ENCODE data around the gene BSG. TPM values are rescaled to one million over a fixed set of nuclear protein-coding genes. Genes with fewer than 3 reads are reported as not detected.

The BSG gene
- total and polyA plus RNA-seq, 8 donors, result 259 to 457 (median 328) TPM

DNA sequence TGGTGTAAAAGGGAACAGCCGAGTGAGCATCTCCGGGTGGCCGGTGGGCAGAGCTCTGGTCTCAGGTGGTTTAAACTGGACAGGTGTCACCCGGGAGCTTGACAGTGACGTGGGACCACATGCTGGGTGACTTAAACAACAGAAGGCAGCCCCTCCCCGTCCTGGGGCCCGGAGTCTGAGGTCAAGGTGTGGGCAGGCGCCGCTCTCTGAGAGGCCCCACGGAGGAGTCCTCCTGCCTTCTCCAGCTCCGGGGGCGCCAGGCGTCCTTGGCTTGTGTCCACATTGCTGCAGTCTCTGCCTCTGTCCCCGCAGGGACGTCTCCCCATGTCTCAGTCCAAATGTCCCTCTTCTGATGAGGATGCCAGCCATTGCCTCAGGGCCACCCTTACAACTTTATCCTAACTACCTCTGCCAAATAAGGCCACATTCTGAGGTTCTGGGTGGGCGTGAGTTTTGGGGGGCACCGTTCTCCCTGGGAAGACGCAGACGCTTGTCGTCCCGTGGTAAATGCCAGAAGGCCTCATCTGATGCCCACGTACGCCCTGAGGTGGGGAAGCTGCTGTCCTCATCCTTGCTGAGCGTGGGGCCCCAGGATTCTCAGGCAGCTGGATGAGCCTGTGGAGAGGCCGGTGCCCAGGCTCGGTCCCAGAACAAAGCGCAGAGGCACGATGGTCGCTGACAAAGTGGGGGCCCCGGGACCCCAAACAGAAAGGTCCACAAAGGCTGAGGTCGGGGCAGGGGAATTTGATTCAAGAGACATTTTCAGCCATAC lies 15.6 kb upstream of the BSG start:
- no peak for ATAC-seq
- Histone ChIP-seq H3K36me3 (no peaks in the 10 kb centered on the region), H3K4me1 (peaks cover 8 to 13% of the 10 kb centered on the region in 2 donors), H3K27ac (peak overlapping the region in 1 of 2 donors; percentile 15), H3K9me3 (no peaks in the 10 kb centered on the region), H3K4me3 (no peak overlapping the region), H3K27me3 (peaks cover 0 to 10% of the 10 kb centered on the region in 2 donors)
- TF ChIP-seq, protein P1, sequence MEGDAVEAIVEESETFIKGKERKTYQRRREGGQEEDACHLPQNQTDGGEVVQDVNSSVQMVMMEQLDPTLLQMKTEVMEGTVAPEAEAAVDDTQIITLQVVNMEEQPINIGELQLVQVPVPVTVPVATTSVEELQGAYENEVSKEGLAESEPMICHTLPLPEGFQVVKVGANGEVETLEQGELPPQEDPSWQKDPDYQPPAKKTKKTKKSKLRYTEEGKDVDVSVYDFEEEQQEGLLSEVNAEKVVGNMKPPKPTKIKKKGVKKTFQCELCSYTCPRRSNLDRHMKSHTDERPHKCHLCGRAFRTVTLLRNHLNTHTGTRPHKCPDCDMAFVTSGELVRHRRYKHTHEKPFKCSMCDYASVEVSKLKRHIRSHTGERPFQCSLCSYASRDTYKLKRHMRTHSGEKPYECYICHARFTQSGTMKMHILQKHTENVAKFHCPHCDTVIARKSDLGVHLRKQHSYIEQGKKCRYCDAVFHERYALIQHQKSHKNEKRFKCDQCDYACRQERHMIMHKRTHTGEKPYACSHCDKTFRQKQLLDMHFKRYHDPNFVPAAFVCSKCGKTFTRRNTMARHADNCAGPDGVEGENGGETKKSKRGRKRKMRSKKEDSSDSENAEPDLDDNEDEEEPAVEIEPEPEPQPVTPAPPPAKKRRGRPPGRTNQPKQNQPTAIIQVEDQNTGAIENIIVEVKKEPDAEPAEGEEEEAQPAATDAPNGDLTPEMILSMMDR (IDR thresholded peaks at IDR 0.05), result no peak
- peak in 1 of 4 donors; percentile 70 for DNase-seq
- intact Hi-C loops (cut with DNase I), result no loop called here

- no peak overlapping the region for H3K4me3 ChIP-seq
- TF ChIP-seq, protein P1 (IDR thresholded peaks at IDR 0.05), result no peak
- no peaks in the 10 kb centered on the region for H3K27me3 ChIP-seq
- no peaks in the 10 kb centered on the region for H3K9me3 ChIP-seq
- H3K36me3 ChIP-seq, result no peaks in the 10 kb centered on the region
- intact Hi-C loops (cut with DNase I), result no loop called here
- H3K27ac ChIP-seq, result peak overlapping the region in 1 of 2 donors; percentile 15
- peaks cover 8 to 13% of the 10 kb centered on the region in 2 donors for H3K4me1 ChIP-seq
- peak in 3 of 4 donors; percentile 59 to 90 (median 70) for DNase-seq
- ATAC-seq, result no peak
These were observed 13.5 kb upstream of the BSG start for GRCh38 chr19:558770-559439.

DNA sequence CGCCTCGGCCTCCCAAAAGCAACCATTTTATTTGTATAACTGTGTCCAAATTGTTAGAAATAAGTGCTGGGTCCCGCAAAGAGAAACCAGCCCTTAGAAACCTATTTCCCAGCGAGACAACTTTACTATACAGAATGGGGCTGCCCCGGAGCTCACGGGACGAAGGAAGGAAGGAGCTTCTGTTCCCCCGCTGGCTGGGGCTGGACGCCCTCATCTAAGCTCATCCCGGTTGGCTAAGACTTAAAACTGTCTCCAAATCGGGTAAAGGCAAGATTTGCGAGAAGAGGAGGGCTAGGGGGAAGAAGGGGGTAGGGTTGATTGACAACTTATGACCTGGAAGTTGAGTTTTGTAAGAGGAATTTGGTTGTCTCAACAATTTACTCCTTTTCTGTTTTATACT lies 12.3 kb upstream of the BSG start:
- ATAC-seq, result no peak
- Histone ChIP-seq H3K27ac (no peak overlapping the region), H3K4me1 (peaks cover 8 to 13% of the 10 kb centered on the region in 2 donors), H3K27me3 (no peaks in the 10 kb centered on the region), H3K9me3 (no peaks in the 10 kb centered on the region), H3K36me3 (no peaks in the 10 kb centered on the region), H3K4me3 (no peak overlapping the region)
- TF ChIP-seq, protein P1 (IDR thresholded peaks at IDR 0.05), result no peak
- peak in 1 of 4 donors; percentile 15 for DNase-seq
- intact Hi-C loops (cut with DNase I), result no loop called here

DNA sequence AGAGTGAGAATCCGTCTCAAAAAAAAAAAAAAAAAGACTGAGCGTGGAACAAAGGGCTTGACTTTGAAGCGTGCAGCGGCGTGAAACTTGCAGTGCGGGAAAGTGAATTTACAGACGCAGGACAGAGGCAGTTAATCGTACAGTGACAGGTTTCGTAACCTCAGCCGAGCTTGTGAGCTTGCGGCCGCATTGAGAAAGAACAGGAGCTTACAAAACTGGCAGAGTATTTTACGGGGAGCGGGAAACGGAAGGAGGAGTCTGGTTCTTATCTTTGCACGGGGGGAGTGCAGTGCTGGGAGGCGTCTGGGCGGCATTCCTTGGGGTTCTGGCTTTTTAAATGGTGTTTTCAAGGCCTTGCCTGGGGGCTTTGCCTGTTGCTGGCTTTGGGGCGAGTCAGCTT lies 6.0 kb upstream of the BSG start:
- H3K36me3 ChIP-seq, result no peaks in the 10 kb centered on the region
- intact Hi-C loops (cut with DNase I), result no loop called here
- peaks cover 4 to 7% of the 10 kb centered on the region in 2 donors for H3K4me1 ChIP-seq
- peak overlapping the region in 1 of 2 donors; percentile 51 for H3K27ac ChIP-seq
- TF ChIP-seq, protein P1 (IDR thresholded peaks at IDR 0.05), result no peak
- H3K27me3 ChIP-seq, result no peaks in the 10 kb centered on the region
- DNase-seq (peak in 3 of 4 donors; percentile 53 to 83 (median 73)), ATAC-seq (peak; percentile 59)
- no peak overlapping the region for H3K4me3 ChIP-seq
- no peaks in the 10 kb centered on the region for H3K9me3 ChIP-seq

- Histone ChIP-seq H3K27me3 (no peaks in the 10 kb centered on the region), H3K27ac (peak overlapping the region in 1 of 2 donors; percentile 51), H3K9me3 (no peaks in the 10 kb centered on the region), H3K36me3 (no peaks in the 10 kb centered on the region), H3K4me3 (no peak overlapping the region), H3K4me1 (peaks cover 4 to 10% of the 10 kb centered on the region in 2 donors)
- DNase-seq (no peak), ATAC-seq (no peak)
- intact Hi-C loops (cut with DNase I), result no loop called here
- TF ChIP-seq, protein P1 (IDR thresholded peaks at IDR 0.05), result no peak
These were observed 5.6 kb upstream of the BSG start for GRCh38 chr19:566844-567243.
